HG03108 (cell line): ENCODE data around the gene FOXP4.

Experiments
- ATAC-seq: cut with Tn5 transposase; IDR thresholded peaks from one replicate; pipeline ENCODE4 v1.9.1; 2021; ENCODE audit warnings: moderate library complexity; ENCODE audit not compliant: unreplicated experiment

Gene FOXP4

DNA sequence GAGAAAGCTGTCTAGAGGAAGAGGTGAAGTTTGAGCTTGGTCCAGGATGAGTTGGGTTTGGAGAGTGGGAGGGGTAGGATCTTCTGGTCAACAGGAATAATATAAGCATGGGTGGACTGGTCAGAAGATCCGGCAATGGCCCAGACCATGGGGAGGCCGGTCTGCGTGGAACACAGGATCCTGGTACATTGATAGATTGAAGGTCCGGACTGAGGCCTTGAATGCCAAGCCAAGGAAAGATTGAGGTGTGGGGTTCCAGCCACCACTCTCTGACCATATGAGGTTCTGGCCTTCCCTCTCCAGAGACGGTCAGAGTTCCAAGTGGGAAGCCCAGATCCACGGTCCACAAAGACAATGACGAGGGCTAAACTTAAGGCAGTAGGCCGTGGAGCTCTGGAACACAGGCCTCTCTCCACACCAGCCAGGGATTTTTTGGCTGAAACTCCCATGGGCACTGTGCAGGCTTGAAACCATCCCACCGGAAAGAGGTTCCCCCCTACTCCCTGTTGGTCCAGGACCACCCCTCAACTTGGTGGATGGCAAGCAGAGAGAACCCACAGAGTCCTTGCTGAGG lies 95.3 kb downstream of the FOXP4 start:
- no peak for ATAC-seq

DNA sequence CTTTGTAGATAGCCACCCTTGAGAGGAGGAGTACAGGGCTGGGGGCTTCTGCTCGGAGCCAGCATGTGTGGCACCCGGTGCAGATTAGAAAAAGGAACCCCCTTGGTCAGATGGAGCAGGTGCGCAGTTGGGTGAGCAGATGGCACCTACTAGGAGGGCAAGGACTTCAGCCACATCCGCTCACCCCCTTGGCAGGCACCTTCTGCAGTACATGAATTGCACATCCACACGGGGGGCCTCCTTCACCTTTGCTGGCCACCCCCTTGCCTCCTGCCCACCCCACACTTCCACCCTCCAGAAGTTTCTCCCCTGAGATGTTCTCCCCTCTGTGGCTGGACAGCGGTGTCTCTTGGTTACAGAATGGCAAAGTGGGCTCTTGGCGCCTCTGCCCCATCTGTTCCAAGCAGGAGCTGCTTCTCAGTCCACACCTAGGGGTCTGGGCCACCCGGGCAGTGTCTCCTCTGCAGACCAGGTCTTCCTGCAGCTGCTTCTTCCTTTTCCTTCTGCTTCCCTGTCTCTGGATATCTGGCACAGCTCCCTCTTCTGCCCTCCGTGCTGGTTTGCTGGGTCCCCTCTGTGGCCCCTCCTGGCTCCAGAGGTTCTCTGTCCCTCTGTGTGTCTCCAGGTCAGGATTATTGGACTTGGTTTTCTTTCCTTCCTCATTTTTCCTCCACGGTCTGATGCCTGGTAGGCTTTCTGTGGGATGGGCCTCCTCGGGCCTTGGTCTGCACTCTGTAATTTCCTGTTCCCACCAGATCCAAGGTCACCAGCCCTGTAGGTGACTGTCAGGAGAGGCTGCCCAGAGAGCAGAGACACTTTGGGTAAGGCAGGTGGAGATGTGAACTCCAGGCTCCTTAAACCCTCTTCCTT lies 96.1 kb downstream of the FOXP4 start:
- no peak for ATAC-seq

DNA sequence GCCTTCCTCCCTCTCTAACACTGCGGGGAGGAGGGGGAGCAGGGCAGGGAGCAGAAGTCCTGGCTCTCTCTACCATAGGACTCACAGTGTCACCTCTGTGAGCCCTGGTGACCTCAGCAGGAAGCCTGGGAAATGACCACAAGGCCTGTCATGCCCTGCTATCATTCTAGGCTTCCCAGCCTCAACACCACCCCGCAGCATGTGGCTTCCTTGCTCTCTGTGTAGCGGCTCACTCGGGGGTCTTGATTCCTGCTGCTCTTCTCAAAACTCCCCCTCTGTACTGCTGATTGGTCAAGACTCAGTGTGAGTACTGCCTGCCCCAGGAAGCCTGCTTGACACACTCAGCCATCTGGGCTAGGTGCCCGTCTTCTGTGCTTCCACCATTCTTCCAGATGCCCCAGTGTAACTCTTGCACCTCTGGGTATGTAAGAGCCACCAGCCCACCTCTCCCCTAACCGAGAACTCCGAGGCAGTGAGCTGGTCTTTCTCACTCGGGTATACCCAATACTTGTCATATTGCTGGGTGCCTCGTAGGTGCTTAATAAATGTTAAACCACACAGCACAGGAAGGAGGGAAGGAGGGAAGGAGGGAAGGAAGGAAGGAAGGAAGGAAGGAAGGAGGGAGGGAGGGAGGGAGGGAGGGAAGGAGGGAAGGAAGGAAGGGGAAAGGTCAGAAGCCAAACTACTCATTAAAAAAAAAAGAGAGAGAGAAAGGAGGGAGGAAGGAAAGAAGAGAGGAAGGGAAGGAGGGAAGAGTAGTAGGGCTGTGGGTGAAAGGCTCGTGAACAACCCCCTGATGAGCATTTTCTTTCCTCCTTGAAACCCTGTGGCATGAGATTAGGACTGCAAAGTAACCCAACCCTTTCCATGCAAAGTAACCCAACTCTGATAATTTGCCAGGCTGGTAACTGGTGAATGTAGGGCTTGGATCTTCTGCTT lies 97.0 kb downstream of the FOXP4 start:
- no peak for ATAC-seq

DNA sequence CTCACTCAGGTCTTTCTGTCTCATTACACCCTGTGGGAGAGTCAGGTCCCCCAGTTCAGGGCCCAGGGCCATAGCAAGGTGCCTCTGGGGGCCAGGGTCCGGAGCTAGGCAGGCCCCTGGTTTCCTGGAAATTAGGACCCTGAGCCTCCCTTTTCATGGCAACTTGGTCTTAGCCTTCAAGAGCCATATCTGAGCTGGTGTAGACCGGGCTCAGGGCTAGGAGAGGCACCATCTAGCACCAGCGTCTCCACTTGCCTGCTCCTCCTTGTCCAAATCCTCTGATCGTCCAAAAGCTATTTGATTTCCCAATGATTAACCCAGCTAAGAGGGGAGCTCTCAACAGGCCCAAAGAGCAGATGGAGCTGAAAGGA lies 97.7 kb downstream of the FOXP4 start:
- no peak for ATAC-seq

DNA sequence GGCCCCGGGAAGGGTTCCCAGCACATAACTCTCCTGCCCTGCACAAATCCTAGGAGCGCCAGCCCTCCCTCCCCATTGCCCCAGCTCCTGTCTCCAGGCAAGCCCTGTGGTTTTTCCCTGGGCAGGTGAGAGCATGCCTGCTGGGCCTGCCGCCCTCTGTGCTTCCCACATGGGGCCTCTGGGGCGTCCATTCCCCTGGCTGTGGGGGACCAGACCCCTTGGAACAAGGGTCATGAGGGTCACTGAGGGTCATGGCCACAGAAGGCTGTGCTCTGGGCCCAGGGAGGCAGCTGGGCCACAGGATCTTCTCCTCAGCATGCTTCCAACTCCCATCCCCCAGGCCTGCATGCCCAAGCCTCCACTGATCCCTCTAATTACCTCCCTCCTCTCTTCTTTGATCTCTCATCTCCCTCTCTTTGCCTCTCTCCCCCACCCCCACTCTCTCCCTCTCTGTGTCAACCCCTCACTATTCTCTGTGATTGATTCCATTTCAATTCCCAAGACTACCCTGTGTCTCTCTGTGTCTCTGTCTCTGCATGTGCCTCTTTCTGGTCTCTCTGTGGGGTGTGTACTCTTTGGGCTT lies 98.2 kb downstream of the FOXP4 start:
- ATAC-seq = no peak

DNA sequence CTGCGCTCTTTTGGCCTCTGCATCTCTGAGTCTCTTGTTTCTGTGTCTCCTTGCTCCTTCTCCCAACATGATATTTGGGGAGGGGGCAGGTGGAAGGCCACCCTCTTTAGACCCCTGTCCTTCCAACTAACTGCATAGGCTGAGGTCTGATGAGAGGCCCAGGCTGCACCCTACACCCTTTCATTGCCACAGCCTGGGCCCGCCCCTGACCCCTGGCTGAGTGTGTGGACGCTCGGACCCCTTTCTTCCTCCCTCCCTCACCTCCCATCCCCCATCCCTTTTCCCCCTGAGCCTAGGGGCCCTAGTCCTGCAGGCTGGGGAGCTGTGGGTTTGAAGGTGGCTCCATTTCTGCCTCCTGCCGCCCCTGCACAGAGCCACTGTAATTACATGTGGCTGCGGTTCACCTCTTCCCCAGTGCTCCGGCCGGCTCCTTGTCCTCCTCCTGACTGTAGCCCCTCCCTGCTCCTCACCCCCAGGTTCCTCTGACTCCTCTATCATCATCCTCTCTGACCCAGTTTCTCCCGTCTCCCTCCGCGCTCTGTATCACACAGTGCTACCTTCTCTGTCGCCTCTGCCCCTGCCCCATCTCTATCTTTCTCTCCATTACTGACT lies 98.9 kb downstream of the FOXP4 start:
- ATAC-seq = no peak

DNA sequence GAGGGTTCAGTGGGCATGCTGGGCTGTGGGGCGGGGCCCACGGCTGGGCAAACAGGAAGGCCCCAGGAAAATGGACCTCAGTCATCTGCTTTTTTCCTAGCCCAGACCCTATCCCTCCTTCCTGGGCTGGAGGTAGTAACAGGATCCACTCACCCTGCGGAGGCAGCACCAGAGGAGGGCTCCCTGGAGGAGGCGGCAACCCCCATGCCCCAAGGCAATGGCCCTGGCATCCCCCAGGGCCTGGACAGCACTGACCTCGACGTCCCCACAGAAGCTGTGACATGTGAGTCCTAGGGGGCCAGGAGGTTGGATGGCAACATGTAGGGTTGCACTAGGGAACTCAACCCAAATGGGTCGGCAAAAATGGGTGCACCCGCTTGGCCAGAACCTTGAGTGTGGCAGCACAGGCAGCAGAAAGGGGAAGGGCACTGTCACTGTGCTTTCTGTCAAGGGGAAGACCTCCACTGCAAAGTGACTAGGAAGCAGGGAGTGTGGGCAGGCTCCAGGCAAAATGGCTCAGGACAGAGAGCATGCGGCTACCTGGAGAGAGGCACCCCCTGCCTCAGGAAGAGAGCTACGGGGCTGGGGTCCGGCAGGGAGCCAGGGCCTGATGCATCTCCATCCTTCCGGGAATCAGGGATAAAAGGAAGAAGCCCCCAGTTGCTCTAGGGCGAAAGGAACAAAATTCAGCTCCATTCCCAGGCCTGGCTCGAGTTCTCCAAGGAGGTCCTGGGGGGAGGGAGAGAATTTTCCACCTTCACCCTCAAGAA lies 100.0 kb downstream of the FOXP4 start:
- no peak for ATAC-seq

DNA sequence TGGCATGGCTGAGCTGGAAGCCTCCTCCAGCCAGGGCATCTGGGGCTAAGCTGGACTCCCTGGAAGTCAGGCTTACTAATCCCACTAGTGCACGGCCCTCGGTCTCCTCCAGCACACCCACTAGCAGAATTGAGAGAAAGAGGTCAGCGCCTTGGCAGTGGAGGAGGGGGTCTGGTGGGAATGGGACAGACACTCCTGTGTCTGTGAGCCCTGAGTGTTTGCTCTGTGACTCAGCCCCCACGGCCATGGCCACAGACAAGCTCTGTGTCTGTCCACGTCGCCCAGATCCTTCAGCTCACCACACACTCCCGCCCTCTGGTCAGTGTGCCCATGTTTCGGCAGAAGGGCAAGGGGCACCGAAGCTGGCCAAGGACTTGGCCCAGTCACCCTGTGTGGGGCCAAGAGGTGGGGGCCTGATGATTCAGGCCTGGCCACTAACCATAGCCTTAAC lies 100.9 kb downstream of the FOXP4 start:
- ATAC-seq = no peak

DNA sequence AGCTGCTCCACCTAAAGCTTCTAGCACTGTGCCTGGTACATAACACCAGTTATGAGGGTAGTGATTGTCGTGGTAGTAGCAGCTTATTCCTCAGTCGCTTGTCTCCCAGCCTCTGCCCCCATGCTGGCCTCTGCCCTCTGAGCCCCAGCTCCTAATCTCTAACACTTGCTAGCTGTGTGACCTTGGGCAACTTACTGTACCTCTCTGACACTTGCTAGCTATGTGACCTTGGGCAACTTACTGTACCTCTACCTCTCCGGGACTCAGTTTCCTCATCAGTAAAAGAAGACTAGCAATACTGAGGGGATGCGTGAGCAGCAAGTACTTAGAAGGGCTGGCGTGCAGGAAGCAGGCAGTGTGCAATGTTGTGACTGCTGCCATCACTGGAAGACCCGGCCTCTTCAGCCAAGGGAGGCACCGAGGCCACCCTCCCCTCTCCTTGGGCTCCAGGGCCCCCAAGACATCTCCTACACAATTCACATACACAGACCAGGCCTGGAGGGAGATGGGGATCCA lies 101.9 kb downstream of the FOXP4 start:
- ATAC-seq = no peak

DNA sequence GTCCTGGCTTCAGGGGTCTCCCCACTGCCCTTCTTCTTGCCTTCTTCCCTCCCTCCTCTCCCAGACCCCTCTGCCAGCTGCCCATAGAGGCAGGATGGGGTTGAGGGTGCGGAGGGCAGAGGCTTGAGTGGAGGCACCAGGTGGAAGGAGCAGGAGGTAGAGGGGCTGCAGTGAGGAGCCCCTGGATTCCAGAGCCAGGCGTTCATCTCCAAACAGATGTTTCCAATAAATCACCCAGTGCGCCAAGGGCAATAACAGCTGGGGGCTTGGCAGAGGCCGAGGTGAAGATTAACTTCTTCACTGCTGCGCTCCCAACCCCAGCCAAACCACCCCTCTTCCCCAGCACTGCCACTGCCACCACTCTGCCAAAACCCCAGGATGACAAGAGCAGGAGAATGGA lies 102.7 kb downstream of the FOXP4 start:
- ATAC-seq = no peak

DNA sequence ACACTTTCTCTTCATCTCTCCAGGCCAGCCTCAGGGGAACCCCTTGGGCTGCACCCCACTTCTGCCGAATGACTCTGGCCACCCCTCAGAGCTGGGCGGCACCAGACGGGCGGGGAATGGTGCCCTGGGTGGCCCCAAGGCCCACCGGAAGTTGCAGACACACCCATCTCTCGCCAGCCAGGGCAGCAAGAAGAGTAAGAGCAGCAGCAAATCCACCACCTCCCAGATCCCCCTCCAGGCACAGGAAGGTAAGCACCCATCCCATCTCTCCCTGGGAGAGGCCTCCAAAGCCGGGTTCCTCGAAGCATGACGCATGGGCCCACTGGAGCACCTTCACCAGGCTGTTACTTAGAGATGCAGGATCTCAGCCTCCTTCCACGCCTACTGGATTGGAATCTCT lies 103.4 kb downstream of the FOXP4 start:
- ATAC-seq = no peak

DNA sequence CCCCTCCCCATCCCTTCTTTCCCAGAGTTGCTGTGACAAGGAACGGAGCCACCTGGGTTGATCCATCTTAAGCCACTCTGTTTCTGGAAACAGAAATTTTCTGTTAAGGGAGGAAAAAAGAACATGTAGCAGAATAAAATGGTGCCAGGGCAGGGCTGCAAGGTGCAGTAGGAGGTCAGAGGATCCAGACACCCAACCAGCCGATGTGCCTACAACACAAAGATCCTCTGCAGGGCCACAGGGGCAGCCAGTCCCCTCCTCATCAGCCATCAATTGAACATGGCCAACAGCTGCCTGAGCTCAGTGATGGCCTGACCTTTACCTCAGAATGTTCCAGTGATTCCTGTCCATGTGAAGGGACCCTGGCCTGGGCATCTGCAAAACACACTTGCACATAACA lies 103.9 kb downstream of the FOXP4 start:
- ATAC-seq = no peak

DNA sequence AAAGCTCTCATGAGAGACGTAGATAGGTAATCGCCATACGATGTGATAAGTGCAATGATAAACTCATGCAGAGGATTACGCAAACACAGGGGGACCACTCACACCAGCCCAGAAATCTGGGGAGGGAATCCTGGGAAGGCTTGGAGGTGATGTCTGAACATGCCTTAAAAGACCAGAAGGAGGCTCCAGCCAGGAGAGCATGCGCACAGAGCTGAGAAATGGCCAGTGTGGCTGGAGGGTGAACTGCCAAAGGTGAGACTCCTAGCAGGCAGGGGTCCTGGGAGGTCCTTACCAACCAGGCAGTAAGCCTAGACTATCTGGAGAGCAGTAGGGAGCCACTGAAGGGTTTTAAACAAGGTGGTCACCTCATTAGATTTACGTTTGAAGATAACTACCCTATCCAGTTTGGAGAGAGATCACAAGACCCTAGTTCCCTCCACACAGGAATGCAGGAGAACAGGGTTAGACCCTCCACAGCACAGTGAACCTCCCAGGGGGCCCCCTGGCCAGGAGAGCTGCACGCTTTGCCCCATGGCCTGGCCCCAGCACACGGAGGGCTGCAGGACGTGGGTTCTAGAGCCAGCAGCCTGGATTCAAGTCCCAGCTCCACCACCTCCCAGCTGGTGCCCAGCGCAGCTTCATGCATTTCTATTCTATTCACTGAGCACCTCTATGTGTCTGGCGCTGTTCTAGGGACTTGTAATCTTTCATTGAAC lies 105.2 kb downstream of the FOXP4 start:
- ATAC-seq = no peak
